Endodermal cell (in vitro differentiated cells): ENCODE measurements around the gene TTF1. TPM values are rescaled to one million over a fixed set of nuclear protein-coding genes. Genes with fewer than 3 reads are reported as not detected.

Experiments
- DNase-seq: peaks from one replicate; pipeline ENCODE4 v3.0.0-alpha.2; 2017
- H3K27ac ChIP-seq: 2 replicates; pipeline ENCODE4 v1.5.1; 2013; ENCODE audit warnings: mild to moderate bottlenecking, low read depth, low read length, moderate library complexity
- H3K27me3 ChIP-seq: 2 replicates; pipeline ENCODE4 v1.6.1; 2013; ENCODE audit warnings: mild to moderate bottlenecking, low read length, moderate library complexity; ENCODE audit not compliant: insufficient read depth, control insufficient read depth, poor library complexity, severe bottlenecking
- H3K36me3 ChIP-seq: 2 replicates; pipeline ENCODE4 v1.7.0; 2013; ENCODE audit warnings: mild to moderate bottlenecking, low read length, moderate library complexity; ENCODE audit not compliant: control insufficient read depth, insufficient read depth
- H3K4me1 ChIP-seq: one replicate; pipeline ENCODE4 v1.7.0; 2013; ENCODE audit warnings: low read length; ENCODE audit not compliant: control insufficient read depth, insufficient read depth
- H3K4me3 ChIP-seq: 2 replicates; pipeline ENCODE4 v1.5.1; 2013; ENCODE audit warnings: mild to moderate bottlenecking, low read length, moderate library complexity
- H3K9ac ChIP-seq: 2 replicates; pipeline ENCODE4 v1.6.1; 2013; ENCODE audit warnings: mild to moderate bottlenecking, low read length, moderate library complexity; ENCODE audit not compliant: poor library complexity, severe bottlenecking; ENCODE audit errors: extremely low read depth
- H3K9me3 ChIP-seq: 2 replicates; pipeline ENCODE4 v1.6.1; 2013; ENCODE audit warnings: mild to moderate bottlenecking, low read length, moderate library complexity; ENCODE audit not compliant: control insufficient read depth
- H3K27ac Mint-ChIP-seq: 2 replicates; pipeline ENCODE4 v1.8.0; 2020; ENCODE audit warnings: mixed read lengths
- H3K27me3 Mint-ChIP-seq: 2 replicates; pipeline ENCODE4 v1.8.0; 2021; ENCODE audit warnings: mild to moderate bottlenecking, mixed read lengths; ENCODE audit not compliant: insufficient read depth
- H3K36me3 Mint-ChIP-seq: 2 replicates; pipeline ENCODE4 v1.8.0; 2020; ENCODE audit warnings: low read depth, mixed read lengths
- H3K4me1 Mint-ChIP-seq: 2 replicates; pipeline ENCODE4 v1.8.0; 2020; ENCODE audit warnings: mixed read lengths
- H3K4me3 Mint-ChIP-seq: 2 replicates; pipeline ENCODE4 v1.8.0; 2020; ENCODE audit warnings: mild to moderate bottlenecking, moderate library complexity, mixed read lengths
- H3K9me3 Mint-ChIP-seq: 2 replicates; pipeline ENCODE4 v1.8.0; 2020; ENCODE audit warnings: mild to moderate bottlenecking, mixed read lengths
- WGBS, 2 experiments: methylation state at CpG; one replicate each; pipeline versions ENCODE4 v1.1.5 to v1.1.7; 2013; ENCODE audit warnings: missing lambda C conversion rate in 2 of 2, mixed read lengths in 1 of 2; ENCODE audit not compliant: insufficient coverage in 1 of 2, insufficient read length in 1 of 2; 5-methylcytosine and 5-hydroxymethylcytosine counted together
- total RNA-seq, 2 donors: library from RNA; stranded (reverse); fragmentation: NEBNext Ultra II Directional in 1 of 2; extraction: Animal tissue kit (Norgen Biotek cat#: 25700) in 1 of 2; gene quantifications; 2 replicates in 1 of 2; 3 replicates in 1 of 2; pipeline ENCODE4 v1.2.1, GENCODE V29; 2021
- TF ChIP-seq, protein P1 (sequence below): fragments of 200-600 bp; sonication (generic); conservative IDR thresholded peaks from 2 replicates; pipeline ENCODE4 v1.5.0; 2021; ENCODE audit warnings: antibody characterized with exemption, mild to moderate bottlenecking

TTF1 gene
- total RNA-seq, 2 donors from 2014 or later, result 21.0 to 23.7 TPM

DNA sequence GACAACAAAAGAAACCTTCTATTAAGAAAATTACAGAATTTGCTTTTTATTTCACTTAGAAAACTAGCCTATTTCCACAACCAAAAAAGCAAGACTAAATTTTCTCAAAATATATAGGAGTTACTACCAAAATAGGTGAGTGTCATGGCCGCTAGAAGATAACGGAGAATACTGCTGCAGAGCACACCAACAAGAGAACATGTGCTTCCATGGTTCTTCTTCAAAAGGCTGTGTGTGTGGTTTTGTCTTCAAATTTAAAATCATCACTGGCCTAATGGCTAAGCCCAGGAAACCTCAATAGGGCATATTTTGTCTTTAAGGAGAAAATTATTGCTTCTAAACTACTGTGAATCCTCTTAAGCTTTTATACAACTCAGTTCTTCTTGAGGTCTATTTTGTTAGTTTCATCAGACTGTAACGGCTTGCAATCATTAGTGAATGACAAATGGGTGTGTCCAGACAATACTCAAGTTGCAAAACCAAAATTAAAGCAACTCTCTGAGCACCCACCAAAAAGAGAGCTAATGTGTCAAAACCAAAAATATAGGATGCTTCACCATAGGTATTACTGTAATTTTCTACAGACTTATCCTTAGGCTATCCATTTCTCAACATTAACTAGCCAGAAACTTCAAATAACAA is 55.1 kb downstream of the TTF1 start:
- WGBS, 2 experiments, result 91 to 96% methylated on average over 3 of the region's 3 CpGs
- Mint-ChIP-seq H3K9me3 (no peaks in the 10 kb centered on the region), H3K27ac (no peak overlapping the region), H3K36me3 (peaks cover 54% of the 10 kb centered on the region), H3K4me3 (no peak overlapping the region), H3K27me3 (no peaks in the 10 kb centered on the region), H3K4me1 (peaks cover 22% of the 10 kb centered on the region)
- TF ChIP-seq, protein P1, sequence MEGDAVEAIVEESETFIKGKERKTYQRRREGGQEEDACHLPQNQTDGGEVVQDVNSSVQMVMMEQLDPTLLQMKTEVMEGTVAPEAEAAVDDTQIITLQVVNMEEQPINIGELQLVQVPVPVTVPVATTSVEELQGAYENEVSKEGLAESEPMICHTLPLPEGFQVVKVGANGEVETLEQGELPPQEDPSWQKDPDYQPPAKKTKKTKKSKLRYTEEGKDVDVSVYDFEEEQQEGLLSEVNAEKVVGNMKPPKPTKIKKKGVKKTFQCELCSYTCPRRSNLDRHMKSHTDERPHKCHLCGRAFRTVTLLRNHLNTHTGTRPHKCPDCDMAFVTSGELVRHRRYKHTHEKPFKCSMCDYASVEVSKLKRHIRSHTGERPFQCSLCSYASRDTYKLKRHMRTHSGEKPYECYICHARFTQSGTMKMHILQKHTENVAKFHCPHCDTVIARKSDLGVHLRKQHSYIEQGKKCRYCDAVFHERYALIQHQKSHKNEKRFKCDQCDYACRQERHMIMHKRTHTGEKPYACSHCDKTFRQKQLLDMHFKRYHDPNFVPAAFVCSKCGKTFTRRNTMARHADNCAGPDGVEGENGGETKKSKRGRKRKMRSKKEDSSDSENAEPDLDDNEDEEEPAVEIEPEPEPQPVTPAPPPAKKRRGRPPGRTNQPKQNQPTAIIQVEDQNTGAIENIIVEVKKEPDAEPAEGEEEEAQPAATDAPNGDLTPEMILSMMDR, result no peak
- Histone ChIP-seq H3K36me3 (peaks cover 64% of the 10 kb centered on the region), H3K4me1 (no peaks in the 10 kb centered on the region), H3K9me3 (no peaks in the 10 kb centered on the region), H3K27ac (no peak overlapping the region), H3K27me3 (no peaks in the 10 kb centered on the region), H3K9ac (no peak overlapping the region), H3K4me3 (peak overlapping the region; percentile 63)
- DNase-seq, result peak; percentile 2

DNA sequence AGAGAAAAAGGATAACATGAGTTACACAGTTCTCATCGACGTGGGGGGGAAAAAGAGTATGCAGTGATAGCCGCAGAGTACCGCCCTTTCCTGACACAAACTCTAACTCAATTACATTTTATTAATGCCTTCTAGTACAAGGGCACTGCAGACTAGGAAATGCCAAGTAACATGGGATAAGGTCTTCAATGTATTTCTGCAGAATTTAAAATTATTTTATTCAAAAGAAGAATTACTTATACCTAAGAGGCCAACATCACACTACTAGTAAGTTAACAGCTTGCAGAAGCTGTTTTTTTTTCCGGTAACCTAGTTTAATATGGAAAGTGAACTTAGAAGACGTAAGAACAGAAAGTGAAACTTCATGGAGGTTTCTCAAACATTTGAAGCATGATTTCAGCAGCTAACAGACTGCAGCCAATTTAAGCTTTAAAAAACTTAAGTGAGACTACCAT is 55.8 kb downstream of the TTF1 start:
- H3K36me3 Mint-ChIP-seq, result peaks cover 60% of the 10 kb centered on the region

DNA sequence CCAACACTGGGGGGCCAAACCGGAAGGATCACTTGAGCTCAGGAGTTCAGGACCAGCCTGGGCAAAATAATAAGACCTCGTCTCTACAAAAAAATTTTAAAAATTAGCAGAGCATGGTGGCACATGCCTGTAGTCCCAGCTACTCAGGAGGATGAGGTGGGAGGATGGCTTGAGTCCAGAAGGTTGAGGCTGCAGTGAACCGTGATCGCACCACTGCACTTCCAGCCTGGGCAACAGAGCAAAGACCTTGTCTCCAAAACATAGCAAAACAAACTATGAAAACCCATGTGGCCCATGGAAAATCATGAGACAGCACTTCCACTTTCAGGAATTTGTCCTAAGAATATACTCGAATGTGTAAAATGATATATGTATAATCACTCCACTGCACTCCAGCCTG is 58.0 kb downstream of the TTF1 start:
- Histone ChIP-seq H3K27ac (no peak overlapping the region), H3K4me3 (no peak overlapping the region), H3K27me3 (no peaks in the 10 kb centered on the region), H3K9ac (no peak overlapping the region), H3K4me1 (no peaks in the 10 kb centered on the region), H3K36me3 (peaks cover 92% of the 10 kb centered on the region), H3K9me3 (no peaks in the 10 kb centered on the region)
- Mint-ChIP-seq H3K4me1 (peaks cover 18% of the 10 kb centered on the region), H3K27ac (no peak overlapping the region), H3K9me3 (no peaks in the 10 kb centered on the region), H3K27me3 (no peaks in the 10 kb centered on the region), H3K4me3 (no peak overlapping the region), H3K36me3 (peaks cover 72% of the 10 kb centered on the region)
- 87 to 98% methylated on average over 3 to 4 of the region's 5 CpGs for WGBS, 2 experiments
- peak; percentile 6 for DNase-seq
- TF ChIP-seq, protein P1, result no peak

More for the DNA sequence above, 55.8 kb downstream of the TTF1 start:
- Histone ChIP-seq H3K27ac (no peak overlapping the region), H3K9ac (no peak overlapping the region), H3K4me1 (no peaks in the 10 kb centered on the region), H3K4me3 (peak overlapping the region; percentile 63), H3K9me3 (no peaks in the 10 kb centered on the region), H3K36me3 (peaks cover 71% of the 10 kb centered on the region), H3K27me3 (no peaks in the 10 kb centered on the region)
- TF ChIP-seq, protein P1, result no peak
- WGBS, 2 experiments, result 98 to 100% methylated on average over 1 to 5 of the region's 6 CpGs
- H3K9me3 Mint-ChIP-seq, result no peaks in the 10 kb centered on the region
- H3K4me3 Mint-ChIP-seq, result no peak overlapping the region
- H3K27ac Mint-ChIP-seq, result no peak overlapping the region
- no peaks in the 10 kb centered on the region for H3K27me3 Mint-ChIP-seq
- H3K4me1 Mint-ChIP-seq, result peaks cover 22% of the 10 kb centered on the region
- peak; percentile 1 for DNase-seq
